Measurements from ENCODE around the gene PDE11A. TPM values are rescaled to one million over a fixed set of nuclear protein-coding genes. Genes with fewer than 3 reads are reported as not detected.

Gene PDE11A
- total RNA-seq, 4 donors from 2014 or later: 0.85 to 2.3 (median 2.1) TPM; not detected in 1

- H3K9me3 ChIP-seq: no peaks in the 10 kb centered on the region
- H3K4me1 ChIP-seq: no peaks in the 10 kb centered on the region
- no peak overlapping the region for H3K27ac ChIP-seq
- intact Hi-C loops (cut with DNase I; ENCODE audit: low total_unique reads): no loop called here
- DNase-seq: no peak
- no peaks in the 10 kb centered on the region for H3K36me3 ChIP-seq
- no peaks in the 10 kb centered on the region for H3K27me3 ChIP-seq
- TF ChIP-seq POLR2A (IDR thresholded peaks at IDR 0.05) (no peak), CTCF (IDR thresholded peaks at IDR 0.05) (no peak)
- H3K4me3 ChIP-seq: no peak overlapping the region
Observed at GRCh38 chr2:177592945-177593344, 479.6 kb downstream of the PDE11A start.

GRCh38 chr2:177592397-177592796, 480.2 kb downstream of the PDE11A start:
- H3K27ac ChIP-seq: no peak overlapping the region
- no peaks in the 10 kb centered on the region for H3K4me1 ChIP-seq
- intact Hi-C loops (cut with DNase I; ENCODE audit: low total_unique reads): no loop called here
- no peak overlapping the region for H3K4me3 ChIP-seq
- no peaks in the 10 kb centered on the region for H3K9me3 ChIP-seq
- no peaks in the 10 kb centered on the region for H3K27me3 ChIP-seq
- no peak for TF ChIP-seq CTCF (IDR thresholded peaks at IDR 0.05)
- no peak for TF ChIP-seq POLR2A (IDR thresholded peaks at IDR 0.05)
- H3K36me3 ChIP-seq: no peaks in the 10 kb centered on the region
- no peak for DNase-seq

- Histone ChIP-seq H3K27me3 (no peaks in the 10 kb centered on the region), H3K4me1 (no peaks in the 10 kb centered on the region), H3K36me3 (no peaks in the 10 kb centered on the region), H3K9me3 (no peaks in the 10 kb centered on the region), H3K27ac (no peak overlapping the region), H3K4me3 (no peak overlapping the region)
- no peak for TF ChIP-seq CTCF (IDR thresholded peaks at IDR 0.05)
- intact Hi-C loops (cut with DNase I; ENCODE audit: low total_unique reads): no loop called here
- DNase-seq: no peak
Observed at GRCh38 chr2:177589186-177589585, 483.4 kb downstream of the PDE11A start.

GRCh38 chr2:177588671-177589070, 483.9 kb downstream of the PDE11A start:
- H3K36me3 ChIP-seq: no peaks in the 10 kb centered on the region
- no peaks in the 10 kb centered on the region for H3K9me3 ChIP-seq
- no peaks in the 10 kb centered on the region for H3K4me1 ChIP-seq
- H3K27me3 ChIP-seq: no peaks in the 10 kb centered on the region
- no peak overlapping the region for H3K27ac ChIP-seq
- no peak overlapping the region for H3K4me3 ChIP-seq
- TF ChIP-seq POLR2A (IDR thresholded peaks at IDR 0.05) (no peak), CTCF (IDR thresholded peaks at IDR 0.05) (no peak)
- intact Hi-C loops (cut with DNase I; ENCODE audit: low total_unique reads): no loop called here
- no peak for DNase-seq

GRCh38 chr2:177587371-177587770, 485.2 kb downstream of the PDE11A start:
- H3K27ac ChIP-seq: no peak overlapping the region
- no peaks in the 10 kb centered on the region for H3K36me3 ChIP-seq
- no peaks in the 10 kb centered on the region for H3K9me3 ChIP-seq
- no peaks in the 10 kb centered on the region for H3K27me3 ChIP-seq
- H3K4me3 ChIP-seq: no peak overlapping the region
- no peak for TF ChIP-seq CTCF (IDR thresholded peaks at IDR 0.05)
- no peak for TF ChIP-seq POLR2A (IDR thresholded peaks at IDR 0.05)
- DNase-seq: no peak
- H3K4me1 ChIP-seq: no peaks in the 10 kb centered on the region
- intact Hi-C loops (cut with DNase I; ENCODE audit: low total_unique reads): no loop called here

Measured in uterus (tissue), 4 donors.